Liver (tissue), 3 donors: ENCODE results near the gene SDC1.

Experiments
- ATF3 ChIP-seq: IDR thresholded peaks from 2 replicates; pipeline ENCODE4 v1.6.1; 2016; ENCODE audit warnings: antibody characterized with exemption
- FOXA1 ChIP-seq: IDR thresholded peaks from 2 replicates; pipeline ENCODE4 v1.6.1; 2016; ENCODE audit warnings: antibody characterized with exemption
- GABPA ChIP-seq, 2 donors: IDR thresholded peaks in 1 of 2; conservative IDR thresholded peaks in 1 of 2; 2 replicates each; pipeline ENCODE4 v1.6.1; 2016; ENCODE audit warnings: antibody characterized with exemption in 2 of 2, mild to moderate bottlenecking in 1 of 2, moderate library complexity in 1 of 2
- HNF4G ChIP-seq: IDR thresholded peaks from 2 replicates; pipeline ENCODE4 v1.6.1; 2016; ENCODE audit warnings: antibody characterized with exemption
- JUND ChIP-seq, 2 donors: IDR thresholded peaks; 2 replicates each; pipeline ENCODE4 v1.6.1; 2016; ENCODE audit warnings: antibody characterized with exemption in 2 of 2
- MAX ChIP-seq: IDR thresholded peaks from 2 replicates; pipeline ENCODE4 v1.6.1; 2016; ENCODE audit warnings: antibody characterized with exemption
- RAD21 ChIP-seq, 2 donors: IDR thresholded peaks; 2 replicates each; pipeline ENCODE4 v1.6.1; 2016; ENCODE audit warnings: antibody characterized with exemption in 2 of 2, mild to moderate bottlenecking in 2 of 2
- REST ChIP-seq: IDR thresholded peaks from 2 replicates; pipeline ENCODE4 v1.6.1; 2016; ENCODE audit warnings: antibody characterized with exemption, mild to moderate bottlenecking
- RXRA ChIP-seq, 2 donors: IDR thresholded peaks; 2 replicates each; pipeline ENCODE4 v1.6.1; 2017 to 2018; ENCODE audit warnings: antibody characterized with exemption in 2 of 2, mild to moderate bottlenecking in 1 of 2
- SP1 ChIP-seq: IDR thresholded peaks from 2 replicates; pipeline ENCODE4 v1.6.1; 2018; ENCODE audit warnings: antibody characterized with exemption, mild to moderate bottlenecking
- TAF1 ChIP-seq: conservative IDR thresholded peaks from 2 replicates; pipeline ENCODE4 v1.6.1; 2016; ENCODE audit warnings: antibody characterized with exemption, mild to moderate bottlenecking
- YY1 ChIP-seq: IDR thresholded peaks from 2 replicates; pipeline ENCODE4 v1.6.1; 2016; ENCODE audit warnings: antibody characterized with exemption, mild to moderate bottlenecking
- TF ChIP-seq, protein P1 (sequence below): fragments of 150-350 bp; IDR thresholded peaks from 2 replicates; pipeline ENCODE4 v1.5.1; 2017; ENCODE audit warnings: improper control_type of control experiment, low read depth, low read length; ENCODE audit not compliant: missing input control
- TF ChIP-seq, protein P2 (sequence below): IDR thresholded peaks from 2 replicates; pipeline ENCODE4 v1.6.1; 2016; ENCODE audit warnings: antibody characterized with exemption
- donor health status: healthy.
- donor health status: healthy.

GRCh38 chr2:20247084-20247483 lies 22.2 kb upstream of the SDC1 start:
- TF ChIP-seq RAD21 (IDR thresholded peaks at IDR 0.05) (no peak), ATF3 (no peak), GABPA (IDR thresholded peaks at IDR 0.05 in 1 of 2, conservative IDR thresholded peaks at IDR 0.05 in 1 of 2) (no peak), JUND (IDR thresholded peaks at IDR 0.05) (no peak), SP1 (no peak), FOXA1 (no peak), MAX (no peak), REST (no peak), RXRA (IDR thresholded peaks at IDR 0.05) (no peak), TAF1 (no peak), YY1 (no peak), HNF4G (no peak)
- TF ChIP-seq, protein P1, sequence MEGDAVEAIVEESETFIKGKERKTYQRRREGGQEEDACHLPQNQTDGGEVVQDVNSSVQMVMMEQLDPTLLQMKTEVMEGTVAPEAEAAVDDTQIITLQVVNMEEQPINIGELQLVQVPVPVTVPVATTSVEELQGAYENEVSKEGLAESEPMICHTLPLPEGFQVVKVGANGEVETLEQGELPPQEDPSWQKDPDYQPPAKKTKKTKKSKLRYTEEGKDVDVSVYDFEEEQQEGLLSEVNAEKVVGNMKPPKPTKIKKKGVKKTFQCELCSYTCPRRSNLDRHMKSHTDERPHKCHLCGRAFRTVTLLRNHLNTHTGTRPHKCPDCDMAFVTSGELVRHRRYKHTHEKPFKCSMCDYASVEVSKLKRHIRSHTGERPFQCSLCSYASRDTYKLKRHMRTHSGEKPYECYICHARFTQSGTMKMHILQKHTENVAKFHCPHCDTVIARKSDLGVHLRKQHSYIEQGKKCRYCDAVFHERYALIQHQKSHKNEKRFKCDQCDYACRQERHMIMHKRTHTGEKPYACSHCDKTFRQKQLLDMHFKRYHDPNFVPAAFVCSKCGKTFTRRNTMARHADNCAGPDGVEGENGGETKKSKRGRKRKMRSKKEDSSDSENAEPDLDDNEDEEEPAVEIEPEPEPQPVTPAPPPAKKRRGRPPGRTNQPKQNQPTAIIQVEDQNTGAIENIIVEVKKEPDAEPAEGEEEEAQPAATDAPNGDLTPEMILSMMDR = no peak
- TF ChIP-seq, protein P2, sequence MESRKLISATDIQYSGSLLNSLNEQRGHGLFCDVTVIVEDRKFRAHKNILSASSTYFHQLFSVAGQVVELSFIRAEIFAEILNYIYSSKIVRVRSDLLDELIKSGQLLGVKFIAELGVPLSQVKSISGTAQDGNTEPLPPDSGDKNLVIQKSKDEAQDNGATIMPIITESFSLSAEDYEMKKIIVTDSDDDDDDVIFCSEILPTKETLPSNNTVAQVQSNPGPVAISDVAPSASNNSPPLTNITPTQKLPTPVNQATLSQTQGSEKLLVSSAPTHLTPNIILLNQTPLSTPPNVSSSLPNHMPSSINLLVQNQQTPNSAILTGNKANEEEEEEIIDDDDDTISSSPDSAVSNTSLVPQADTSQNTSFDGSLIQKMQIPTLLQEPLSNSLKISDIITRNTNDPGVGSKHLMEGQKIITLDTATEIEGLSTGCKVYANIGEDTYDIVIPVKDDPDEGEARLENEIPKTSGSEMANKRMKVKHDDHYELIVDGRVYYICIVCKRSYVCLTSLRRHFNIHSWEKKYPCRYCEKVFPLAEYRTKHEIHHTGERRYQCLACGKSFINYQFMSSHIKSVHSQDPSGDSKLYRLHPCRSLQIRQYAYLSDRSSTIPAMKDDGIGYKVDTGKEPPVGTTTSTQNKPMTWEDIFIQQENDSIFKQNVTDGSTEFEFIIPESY = no peak
